Measurements from ENCODE around the gene RTN4.

The RTN4 gene

GRCh38 chr2:54964271-54964670 is 86.0 kb downstream of the RTN4 start:
- DNase-seq (ENCODE audit: low spot score), result no peak
- TF ChIP-seq, protein P1, sequence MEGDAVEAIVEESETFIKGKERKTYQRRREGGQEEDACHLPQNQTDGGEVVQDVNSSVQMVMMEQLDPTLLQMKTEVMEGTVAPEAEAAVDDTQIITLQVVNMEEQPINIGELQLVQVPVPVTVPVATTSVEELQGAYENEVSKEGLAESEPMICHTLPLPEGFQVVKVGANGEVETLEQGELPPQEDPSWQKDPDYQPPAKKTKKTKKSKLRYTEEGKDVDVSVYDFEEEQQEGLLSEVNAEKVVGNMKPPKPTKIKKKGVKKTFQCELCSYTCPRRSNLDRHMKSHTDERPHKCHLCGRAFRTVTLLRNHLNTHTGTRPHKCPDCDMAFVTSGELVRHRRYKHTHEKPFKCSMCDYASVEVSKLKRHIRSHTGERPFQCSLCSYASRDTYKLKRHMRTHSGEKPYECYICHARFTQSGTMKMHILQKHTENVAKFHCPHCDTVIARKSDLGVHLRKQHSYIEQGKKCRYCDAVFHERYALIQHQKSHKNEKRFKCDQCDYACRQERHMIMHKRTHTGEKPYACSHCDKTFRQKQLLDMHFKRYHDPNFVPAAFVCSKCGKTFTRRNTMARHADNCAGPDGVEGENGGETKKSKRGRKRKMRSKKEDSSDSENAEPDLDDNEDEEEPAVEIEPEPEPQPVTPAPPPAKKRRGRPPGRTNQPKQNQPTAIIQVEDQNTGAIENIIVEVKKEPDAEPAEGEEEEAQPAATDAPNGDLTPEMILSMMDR (IDR thresholded peaks at IDR 0.05; ENCODE audit: extremely low read depth, insufficient read depth, missing control alignments), result no peak
- in situ Hi-C loops (cut with MboI; ENCODE audit: low pct_unique_long_range_greater_than_20kb, low sequenced_read_pairs, unreplicated experiment), result no loop called here

GRCh38 chr2:54963476-54963875 is 86.8 kb downstream of the RTN4 start:
- in situ Hi-C loops (cut with MboI; ENCODE audit: low pct_unique_long_range_greater_than_20kb, low sequenced_read_pairs, unreplicated experiment), result no loop called here
- TF ChIP-seq, protein P1 (IDR thresholded peaks at IDR 0.05; ENCODE audit: extremely low read depth, insufficient read depth, missing control alignments), result no peak
- DNase-seq (ENCODE audit: low spot score), result no peak

GRCh38 chr2:54962935-54963440 is 87.3 kb downstream of the RTN4 start:
- in situ Hi-C loops (cut with MboI; ENCODE audit: low pct_unique_long_range_greater_than_20kb, low sequenced_read_pairs, unreplicated experiment), result no loop called here
- DNase-seq (ENCODE audit: low spot score), result no peak
- TF ChIP-seq, protein P1 (IDR thresholded peaks at IDR 0.05; ENCODE audit: extremely low read depth, insufficient read depth, missing control alignments), result no peak

GRCh38 chr2:54962511-54962910 is 87.7 kb downstream of the RTN4 start:
- no peak for DNase-seq (ENCODE audit: low spot score)
- TF ChIP-seq, protein P1 (IDR thresholded peaks at IDR 0.05; ENCODE audit: extremely low read depth, insufficient read depth, missing control alignments), result no peak
- in situ Hi-C loops (cut with MboI; ENCODE audit: low pct_unique_long_range_greater_than_20kb, low sequenced_read_pairs, unreplicated experiment), result no loop called here

- TF ChIP-seq, protein P1 (IDR thresholded peaks at IDR 0.05; ENCODE audit: extremely low read depth, insufficient read depth, missing control alignments), result no peak
- no peak for DNase-seq (ENCODE audit: low spot score)
- in situ Hi-C loops (cut with MboI; ENCODE audit: low pct_unique_long_range_greater_than_20kb, low sequenced_read_pairs, unreplicated experiment), result no loop called here
These were observed 90.1 kb downstream of the RTN4 start for GRCh38 chr2:54960164-54960563.

DNA sequence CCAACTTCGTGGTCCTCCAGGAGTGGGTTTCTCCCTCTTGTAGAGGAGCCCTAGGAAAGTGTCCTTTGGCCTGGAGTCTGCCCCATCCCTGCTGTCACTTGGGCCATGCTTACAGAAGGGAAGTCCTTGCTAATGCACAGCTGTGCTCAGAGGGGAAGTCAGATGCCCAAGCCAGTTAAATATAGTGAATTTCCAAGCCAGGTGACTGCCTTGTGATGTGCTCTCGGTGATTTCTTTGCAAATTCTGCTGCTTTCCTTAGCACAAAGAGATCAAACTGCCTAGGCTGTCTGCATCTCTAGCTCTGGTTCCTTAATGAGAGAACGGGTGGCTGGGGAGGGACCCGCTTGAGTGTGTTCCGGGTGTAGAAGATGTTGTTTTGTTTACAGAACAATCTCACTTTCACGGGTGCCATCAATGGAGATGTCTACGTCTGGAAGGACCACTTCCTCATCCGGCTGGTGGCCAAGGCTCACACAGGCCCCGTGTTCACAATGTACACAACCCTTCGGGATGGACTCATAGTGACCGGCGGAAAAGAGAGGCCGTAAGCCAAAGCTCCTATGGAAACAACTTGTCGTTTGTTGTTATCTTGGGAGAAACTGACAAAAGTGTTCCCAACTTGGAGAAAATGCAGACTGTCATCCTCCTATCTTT is 91.4 kb downstream of the RTN4 start:
- TF ChIP-seq, protein P1 (IDR thresholded peaks at IDR 0.05; ENCODE audit: extremely low read depth, insufficient read depth, missing control alignments), result no peak
- no peak for DNase-seq (ENCODE audit: low spot score)
- in situ Hi-C loops (cut with MboI; ENCODE audit: low pct_unique_long_range_greater_than_20kb, low sequenced_read_pairs, unreplicated experiment), result no loop called here

All from GM13977 (cell line).